ENCODE data around the gene ZNF343.

The ZNF343 gene

GRCh38 chr20:2469991-2470422 is 38.7 kb downstream of the ZNF343 start:
- Mint-ChIP-seq H3K4me1 (ENCODE audit: low read depth) (peaks cover 55% of the 10 kb centered on the region), H3K36me3 (ENCODE audit: low read depth) (peaks cover 69% of the 10 kb centered on the region), H3K27me3 (no peaks in the 10 kb centered on the region), H3K9me3 (no peaks in the 10 kb centered on the region), H3K4me3 (peak overlapping the region; percentile 100), H3K27ac (peak overlapping the region; percentile 100)
- DNase-seq, result peak; percentile 76

GRCh38 chr20:2468581-2469407 is 39.9 kb downstream of the ZNF343 start:
- Mint-ChIP-seq H3K36me3 (ENCODE audit: low read depth) (peaks cover 81% of the 10 kb centered on the region), H3K9me3 (no peaks in the 10 kb centered on the region), H3K4me3 (peak overlapping the region; percentile 100), H3K27ac (peak overlapping the region; percentile 100), H3K27me3 (no peaks in the 10 kb centered on the region), H3K4me1 (ENCODE audit: low read depth) (peaks cover 60% of the 10 kb centered on the region)
- DNase-seq, result no peak

- Mint-ChIP-seq H3K4me3 (peak overlapping the region; percentile 100), H3K27ac (peak overlapping the region; percentile 100), H3K36me3 (ENCODE audit: low read depth) (peaks cover 92% of the 10 kb centered on the region), H3K27me3 (no peaks in the 10 kb centered on the region), H3K4me1 (ENCODE audit: low read depth) (peaks cover 65% of the 10 kb centered on the region), H3K9me3 (no peaks in the 10 kb centered on the region)
- no peak for DNase-seq
Measured at GRCh38 chr20:2467412-2467811, 41.3 kb downstream of the ZNF343 start.

GRCh38 chr20:2465100-2465499 is 43.6 kb downstream of the ZNF343 start:
- H3K9me3 Mint-ChIP-seq, result no peaks in the 10 kb centered on the region
- peaks cover 99% of the 10 kb centered on the region for H3K36me3 Mint-ChIP-seq (ENCODE audit: low read depth)
- no peak overlapping the region for H3K4me3 Mint-ChIP-seq
- H3K27ac Mint-ChIP-seq, result peak overlapping the region; percentile 88
- no peak for DNase-seq
- no peaks in the 10 kb centered on the region for H3K27me3 Mint-ChIP-seq
- H3K4me1 Mint-ChIP-seq (ENCODE audit: low read depth), result peaks cover 58% of the 10 kb centered on the region

GRCh38 chr20:2463616-2464365 is 44.9 kb downstream of the ZNF343 start:
- Mint-ChIP-seq H3K4me1 (ENCODE audit: low read depth) (peaks cover 56% of the 10 kb centered on the region), H3K36me3 (ENCODE audit: low read depth) (peaks cover 100% of the 10 kb centered on the region), H3K4me3 (no peak overlapping the region), H3K27ac (peak overlapping the region; percentile 60), H3K27me3 (no peaks in the 10 kb centered on the region), H3K9me3 (no peaks in the 10 kb centered on the region)
- no peak for DNase-seq

GRCh38 chr20:2462484-2462883 is 46.2 kb downstream of the ZNF343 start:
- peaks cover 52% of the 10 kb centered on the region for H3K4me1 Mint-ChIP-seq (ENCODE audit: low read depth)
- no peaks in the 10 kb centered on the region for H3K9me3 Mint-ChIP-seq
- no peak overlapping the region for H3K4me3 Mint-ChIP-seq
- H3K27me3 Mint-ChIP-seq, result no peaks in the 10 kb centered on the region
- peaks cover 98% of the 10 kb centered on the region for H3K36me3 Mint-ChIP-seq (ENCODE audit: low read depth)
- no peak for DNase-seq
- peak overlapping the region; percentile 79 for H3K27ac Mint-ChIP-seq

- Mint-ChIP-seq H3K4me3 (no peak overlapping the region), H3K4me1 (ENCODE audit: low read depth) (peaks cover 55% of the 10 kb centered on the region), H3K27me3 (no peaks in the 10 kb centered on the region), H3K9me3 (no peaks in the 10 kb centered on the region), H3K27ac (peak overlapping the region; percentile 9), H3K36me3 (ENCODE audit: low read depth) (peaks cover 95% of the 10 kb centered on the region)
- DNase-seq, result no peak
Measured at GRCh38 chr20:2460752-2461424, 47.8 kb downstream of the ZNF343 start.

- no peak for DNase-seq
- Mint-ChIP-seq H3K4me3 (no peak overlapping the region), H3K4me1 (ENCODE audit: low read depth) (peaks cover 55% of the 10 kb centered on the region), H3K27ac (peak overlapping the region; percentile 9), H3K9me3 (no peaks in the 10 kb centered on the region), H3K36me3 (ENCODE audit: low read depth) (peaks cover 87% of the 10 kb centered on the region), H3K27me3 (no peaks in the 10 kb centered on the region)
Measured at GRCh38 chr20:2459981-2460751, 48.5 kb downstream of the ZNF343 start.

GRCh38 chr20:2458919-2459499 is 49.7 kb downstream of the ZNF343 start:
- H3K27ac Mint-ChIP-seq, result no peak overlapping the region
- H3K9me3 Mint-ChIP-seq, result no peaks in the 10 kb centered on the region
- H3K27me3 Mint-ChIP-seq, result no peaks in the 10 kb centered on the region
- no peak for DNase-seq
- peaks cover 76% of the 10 kb centered on the region for H3K36me3 Mint-ChIP-seq (ENCODE audit: low read depth)
- H3K4me3 Mint-ChIP-seq, result no peak overlapping the region
- H3K4me1 Mint-ChIP-seq (ENCODE audit: low read depth), result peaks cover 53% of the 10 kb centered on the region

GRCh38 chr20:2455771-2456497 is 52.8 kb downstream of the ZNF343 start:
- peaks cover 45% of the 10 kb centered on the region for H3K36me3 Mint-ChIP-seq (ENCODE audit: low read depth)
- no peak for DNase-seq
- peaks cover 51% of the 10 kb centered on the region for H3K4me1 Mint-ChIP-seq (ENCODE audit: low read depth)
- no peaks in the 10 kb centered on the region for H3K9me3 Mint-ChIP-seq
- H3K4me3 Mint-ChIP-seq, result no peak overlapping the region
- no peaks in the 10 kb centered on the region for H3K27me3 Mint-ChIP-seq
- H3K27ac Mint-ChIP-seq, result peak overlapping the region; percentile 19

GRCh38 chr20:2453792-2454191 is 54.9 kb downstream of the ZNF343 start:
- Mint-ChIP-seq H3K4me1 (ENCODE audit: low read depth) (peaks cover 64% of the 10 kb centered on the region), H3K27ac (no peak overlapping the region), H3K9me3 (no peaks in the 10 kb centered on the region), H3K27me3 (no peaks in the 10 kb centered on the region), H3K4me3 (no peak overlapping the region), H3K36me3 (ENCODE audit: low read depth) (peaks cover 24% of the 10 kb centered on the region)
- no peak for DNase-seq

GRCh38 chr20:2451939-2452732 is 56.6 kb downstream of the ZNF343 start:
- H3K9me3 Mint-ChIP-seq, result no peaks in the 10 kb centered on the region
- peaks cover 56% of the 10 kb centered on the region for H3K4me1 Mint-ChIP-seq (ENCODE audit: low read depth)
- no peaks in the 10 kb centered on the region for H3K27me3 Mint-ChIP-seq
- H3K27ac Mint-ChIP-seq, result no peak overlapping the region
- DNase-seq, result peak; percentile 70
- no peak overlapping the region for H3K4me3 Mint-ChIP-seq
- H3K36me3 Mint-ChIP-seq (ENCODE audit: low read depth), result peaks cover 9% of the 10 kb centered on the region

GRCh38 chr20:2451422-2451821 is 57.3 kb downstream of the ZNF343 start:
- Mint-ChIP-seq H3K4me3 (no peak overlapping the region), H3K27ac (no peak overlapping the region), H3K36me3 (ENCODE audit: low read depth) (peaks cover 2% of the 10 kb centered on the region), H3K27me3 (no peaks in the 10 kb centered on the region), H3K4me1 (ENCODE audit: low read depth) (peaks cover 48% of the 10 kb centered on the region), H3K9me3 (peaks cover 3% of the 10 kb centered on the region)
- no peak for DNase-seq
